ENCODE results near the gene MAST4. TPM values are rescaled to one million over a fixed set of nuclear protein-coding genes. Genes with fewer than 3 reads are reported as not detected.

MAST4 gene
- total RNA-seq, 1 donor from 2014 or later: 55.2 TPM

GRCh38 chr5:66553916-66554575, 42.1 kb upstream of the MAST4 start:
- DNase-seq (ENCODE audit: low spot score in 2 of 2): no peak
- H3K9me3 ChIP-seq: no peaks in the 10 kb centered on the region
- TF ChIP-seq CTCF (IDR thresholded peaks at IDR 0.05): no peak
- no peaks in the 10 kb centered on the region for H3K4me1 ChIP-seq
- H3K27ac ChIP-seq: no peak overlapping the region
- H3K27me3 ChIP-seq: no peaks in the 10 kb centered on the region
- H3K36me3 ChIP-seq: no peaks in the 10 kb centered on the region
- intact Hi-C loops (cut with DNase I): no loop called here
- no peak overlapping the region for H3K4me3 ChIP-seq

GRCh38 chr5:66554884-66555283, 41.3 kb upstream of the MAST4 start:
- Histone ChIP-seq H3K27me3 (no peaks in the 10 kb centered on the region), H3K36me3 (no peaks in the 10 kb centered on the region), H3K4me3 (no peak overlapping the region), H3K4me1 (no peaks in the 10 kb centered on the region), H3K9me3 (no peaks in the 10 kb centered on the region), H3K27ac (no peak overlapping the region)
- intact Hi-C loops (cut with DNase I): no loop called here
- no peak for DNase-seq (ENCODE audit: low spot score in 2 of 2)
- no peak for TF ChIP-seq CTCF (IDR thresholded peaks at IDR 0.05)

GRCh38 chr5:66558560-66558959, 37.6 kb upstream of the MAST4 start:
- no peak overlapping the region for H3K4me3 ChIP-seq
- no peaks in the 10 kb centered on the region for H3K27me3 ChIP-seq
- no peaks in the 10 kb centered on the region for H3K36me3 ChIP-seq
- TF ChIP-seq CTCF (IDR thresholded peaks at IDR 0.05): no peak
- no peaks in the 10 kb centered on the region for H3K9me3 ChIP-seq
- no peak for DNase-seq (ENCODE audit: low spot score in 2 of 2)
- no peak overlapping the region for H3K27ac ChIP-seq
- no peaks in the 10 kb centered on the region for H3K4me1 ChIP-seq
- intact Hi-C loops (cut with DNase I): no loop called here

GRCh38 chr5:66560371-66560770, 35.8 kb upstream of the MAST4 start:
- no peaks in the 10 kb centered on the region for H3K9me3 ChIP-seq
- no peak for TF ChIP-seq CTCF (IDR thresholded peaks at IDR 0.05)
- H3K27me3 ChIP-seq: no peaks in the 10 kb centered on the region
- H3K4me3 ChIP-seq: no peak overlapping the region
- H3K27ac ChIP-seq: no peak overlapping the region
- no peaks in the 10 kb centered on the region for H3K4me1 ChIP-seq
- DNase-seq (ENCODE audit: low spot score in 2 of 2): no peak
- H3K36me3 ChIP-seq: no peaks in the 10 kb centered on the region
- intact Hi-C loops (cut with DNase I): no loop called here

GRCh38 chr5:66561256-66561990, 34.8 kb upstream of the MAST4 start:
- H3K4me1 ChIP-seq: no peaks in the 10 kb centered on the region
- no peaks in the 10 kb centered on the region for H3K27me3 ChIP-seq
- DNase-seq (ENCODE audit: low spot score in 2 of 2): no peak
- intact Hi-C loops (cut with DNase I): no loop called here
- no peak for TF ChIP-seq CTCF (IDR thresholded peaks at IDR 0.05)
- no peaks in the 10 kb centered on the region for H3K9me3 ChIP-seq
- H3K4me3 ChIP-seq: no peak overlapping the region
- no peak overlapping the region for H3K27ac ChIP-seq
- H3K36me3 ChIP-seq: no peaks in the 10 kb centered on the region
